ENCODE measurements around the gene CPLX4.

The CPLX4 gene

GRCh38 chr18:59318460-59319050, at the start of gene CPLX4:
Gene CPLX4, minus strand, starts transcription at chr18:59318649. Its CDS starts 187 bp downstream, at chr18:59318462.
- in situ Hi-C loops (cut with HindIII; ENCODE audit: low sequenced_read_pairs), result no loop called here

- in situ Hi-C loops (cut with HindIII; ENCODE audit: low sequenced_read_pairs), result no loop called here
These were observed 41.9 kb upstream of the CPLX4 start for GRCh38 chr18:59360381-59360780.

- in situ Hi-C loops (cut with HindIII; ENCODE audit: low sequenced_read_pairs), result no loop called here
These were observed 41.1 kb upstream of the CPLX4 start for GRCh38 chr18:59359576-59359952.

GRCh38 chr18:59358712-59359575, 40.5 kb upstream of the CPLX4 start, which contains the start of gene LMAN1:
Gene LMAN1, minus strand, starts transcription at chr18:59359265. Its CDS starts 21 bp downstream, at chr18:59359244.
- in situ Hi-C loops (cut with HindIII; ENCODE audit: low sequenced_read_pairs), result no loop called here

- in situ Hi-C loops (cut with HindIII; ENCODE audit: low sequenced_read_pairs), result no loop called here
These were observed 39.9 kb upstream of the CPLX4 start for GRCh38 chr18:59358414-59358711.

- in situ Hi-C loops (cut with HindIII; ENCODE audit: low sequenced_read_pairs), result no loop called here
These were observed 39.5 kb upstream of the CPLX4 start for GRCh38 chr18:59357928-59358327.

- in situ Hi-C loops (cut with HindIII; ENCODE audit: low sequenced_read_pairs), result no loop called here
These were observed 36.3 kb upstream of the CPLX4 start for GRCh38 chr18:59354731-59355130.

- in situ Hi-C loops (cut with HindIII; ENCODE audit: low sequenced_read_pairs), result no loop called here
These were observed 34.7 kb upstream of the CPLX4 start for GRCh38 chr18:59353079-59353680.

- in situ Hi-C loops (cut with HindIII; ENCODE audit: low sequenced_read_pairs), result no loop called here
These were observed 33.9 kb upstream of the CPLX4 start for GRCh38 chr18:59352250-59352855.

- in situ Hi-C loops (cut with HindIII; ENCODE audit: low sequenced_read_pairs), result no loop called here
These were observed 27.1 kb upstream of the CPLX4 start for GRCh38 chr18:59345556-59345955.

- in situ Hi-C loops (cut with HindIII; ENCODE audit: low sequenced_read_pairs), result no loop called here
These were observed 26.5 kb upstream of the CPLX4 start for GRCh38 chr18:59344996-59345395.

GRCh38 chr18:59343926-59344325, 25.5 kb upstream of the CPLX4 start:
- in situ Hi-C loops (cut with HindIII; ENCODE audit: low sequenced_read_pairs), result no loop called here

GRCh38 chr18:59340817-59341216, 22.4 kb upstream of the CPLX4 start:
- in situ Hi-C loops (cut with HindIII; ENCODE audit: low sequenced_read_pairs), result no loop called here

- in situ Hi-C loops (cut with HindIII; ENCODE audit: low sequenced_read_pairs), result no loop called here
These were observed 21.9 kb upstream of the CPLX4 start for GRCh38 chr18:59340312-59340711.

- in situ Hi-C loops (cut with HindIII; ENCODE audit: low sequenced_read_pairs), result no loop called here
These were observed 14.5 kb upstream of the CPLX4 start for GRCh38 chr18:59332986-59333385.

GRCh38 chr18:59328683-59329082, 10.2 kb upstream of the CPLX4 start:
- in situ Hi-C loops (cut with HindIII; ENCODE audit: low sequenced_read_pairs), result no loop called here

- in situ Hi-C loops (cut with HindIII; ENCODE audit: low sequenced_read_pairs), result no loop called here
These were observed 7.5 kb upstream of the CPLX4 start for GRCh38 chr18:59325965-59326364.

GRCh38 chr18:59324623-59324971, 6.1 kb upstream of the CPLX4 start:
- in situ Hi-C loops (cut with HindIII; ENCODE audit: low sequenced_read_pairs), result no loop called here

GRCh38 chr18:59323931-59324622, 5.6 kb upstream of the CPLX4 start:
- in situ Hi-C loops (cut with HindIII; ENCODE audit: low sequenced_read_pairs), result no loop called here

GRCh38 chr18:59311631-59312030, 6.8 kb downstream of the CPLX4 start:
- in situ Hi-C loops (cut with HindIII; ENCODE audit: low sequenced_read_pairs), result no loop called here

- in situ Hi-C loops (cut with HindIII; ENCODE audit: low sequenced_read_pairs), result no loop called here
These were observed 9.6 kb downstream of the CPLX4 start for GRCh38 chr18:59308938-59309260.

Measured in DLD1 (cell line).